ENCODE data around the gene PLA2G4F.

The PLA2G4F gene

DNA sequence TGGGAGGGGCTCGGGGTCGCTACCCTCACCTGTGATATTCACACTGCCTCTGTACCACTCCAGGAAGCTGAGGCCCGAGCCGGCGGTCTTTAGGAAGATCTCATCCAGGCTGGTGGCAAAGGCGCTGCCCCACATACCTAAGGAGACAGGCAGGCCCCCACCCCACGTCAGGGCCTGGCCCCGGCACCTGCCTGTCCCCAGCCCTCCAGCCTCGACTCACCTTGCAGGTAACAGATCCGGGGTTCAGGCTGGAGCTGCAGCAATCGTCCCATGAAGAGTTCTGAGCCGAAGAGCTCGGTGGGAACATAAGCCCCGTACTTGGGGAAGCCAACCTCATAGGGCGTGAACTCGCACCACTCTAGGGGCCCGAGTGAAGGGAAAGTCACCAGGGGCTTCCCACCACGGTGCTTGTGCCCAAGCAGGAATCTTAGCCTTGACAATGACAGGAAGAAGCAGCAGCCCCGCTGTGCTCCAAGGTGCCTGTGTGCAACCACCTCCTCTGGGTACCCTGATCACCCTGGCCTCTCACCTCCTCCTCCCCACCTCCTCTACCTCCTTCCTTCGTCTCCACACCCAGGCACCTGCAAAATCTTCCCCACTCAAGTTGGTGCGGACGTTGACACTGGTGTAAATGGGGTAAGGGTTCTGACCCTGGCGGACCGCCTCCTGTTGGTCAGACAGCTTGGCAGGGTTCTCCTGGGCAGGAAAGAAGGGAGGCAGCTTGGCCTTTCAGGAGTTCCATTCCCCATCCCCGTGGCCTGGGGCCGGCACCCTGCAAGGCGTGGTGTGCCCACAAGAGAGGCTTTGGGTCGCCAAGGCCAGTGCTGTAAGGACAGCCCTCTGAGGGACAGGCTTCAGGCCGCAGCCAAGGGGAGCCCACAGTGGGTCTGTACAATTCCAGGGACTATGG, 10.6 kb downstream of the PLA2G4F start:
- in situ Hi-C loops (cut with MboI; ENCODE audit: low sequenced_read_pairs, unreplicated experiment), result no loop called here
- TF ChIP-seq, protein P1, sequence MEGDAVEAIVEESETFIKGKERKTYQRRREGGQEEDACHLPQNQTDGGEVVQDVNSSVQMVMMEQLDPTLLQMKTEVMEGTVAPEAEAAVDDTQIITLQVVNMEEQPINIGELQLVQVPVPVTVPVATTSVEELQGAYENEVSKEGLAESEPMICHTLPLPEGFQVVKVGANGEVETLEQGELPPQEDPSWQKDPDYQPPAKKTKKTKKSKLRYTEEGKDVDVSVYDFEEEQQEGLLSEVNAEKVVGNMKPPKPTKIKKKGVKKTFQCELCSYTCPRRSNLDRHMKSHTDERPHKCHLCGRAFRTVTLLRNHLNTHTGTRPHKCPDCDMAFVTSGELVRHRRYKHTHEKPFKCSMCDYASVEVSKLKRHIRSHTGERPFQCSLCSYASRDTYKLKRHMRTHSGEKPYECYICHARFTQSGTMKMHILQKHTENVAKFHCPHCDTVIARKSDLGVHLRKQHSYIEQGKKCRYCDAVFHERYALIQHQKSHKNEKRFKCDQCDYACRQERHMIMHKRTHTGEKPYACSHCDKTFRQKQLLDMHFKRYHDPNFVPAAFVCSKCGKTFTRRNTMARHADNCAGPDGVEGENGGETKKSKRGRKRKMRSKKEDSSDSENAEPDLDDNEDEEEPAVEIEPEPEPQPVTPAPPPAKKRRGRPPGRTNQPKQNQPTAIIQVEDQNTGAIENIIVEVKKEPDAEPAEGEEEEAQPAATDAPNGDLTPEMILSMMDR (IDR thresholded peaks at IDR 0.05; ENCODE audit: borderline replicate concordance, control extremely low read depth, extremely low read depth, insufficient read depth, missing control alignments), result no peak
- no peak for DNase-seq (ENCODE audit: low spot score)

DNA sequence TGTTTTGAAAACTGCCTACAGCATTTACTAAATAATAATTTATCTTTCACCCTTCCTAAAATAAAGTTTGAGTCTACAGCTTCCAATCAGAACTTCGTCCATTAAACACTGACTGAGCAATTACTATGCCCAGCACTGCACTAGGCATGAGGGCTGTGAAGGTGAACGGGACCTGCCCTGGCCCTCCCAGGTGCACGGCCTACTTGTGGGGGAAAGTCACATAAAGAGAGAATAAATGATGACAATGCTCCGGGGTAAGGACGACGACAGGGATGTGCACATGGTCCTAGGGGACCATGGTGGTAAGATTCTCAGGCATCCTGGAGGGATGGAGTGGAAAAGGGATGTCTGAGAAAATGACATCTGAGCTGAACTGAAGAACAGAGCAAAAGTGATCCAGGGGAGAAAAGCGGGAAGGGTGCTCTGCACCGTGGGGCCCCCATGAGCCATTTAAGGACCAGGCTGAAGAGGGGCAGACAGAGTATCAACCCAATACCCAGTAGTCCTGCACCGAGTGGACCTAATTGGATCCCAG, 11.5 kb downstream of the PLA2G4F start:
- TF ChIP-seq, protein P1 (IDR thresholded peaks at IDR 0.05; ENCODE audit: borderline replicate concordance, control extremely low read depth, extremely low read depth, insufficient read depth, missing control alignments), result no peak
- in situ Hi-C loops (cut with MboI; ENCODE audit: low sequenced_read_pairs, unreplicated experiment), result no loop called here
- DNase-seq (ENCODE audit: low spot score), result no peak

DNA sequence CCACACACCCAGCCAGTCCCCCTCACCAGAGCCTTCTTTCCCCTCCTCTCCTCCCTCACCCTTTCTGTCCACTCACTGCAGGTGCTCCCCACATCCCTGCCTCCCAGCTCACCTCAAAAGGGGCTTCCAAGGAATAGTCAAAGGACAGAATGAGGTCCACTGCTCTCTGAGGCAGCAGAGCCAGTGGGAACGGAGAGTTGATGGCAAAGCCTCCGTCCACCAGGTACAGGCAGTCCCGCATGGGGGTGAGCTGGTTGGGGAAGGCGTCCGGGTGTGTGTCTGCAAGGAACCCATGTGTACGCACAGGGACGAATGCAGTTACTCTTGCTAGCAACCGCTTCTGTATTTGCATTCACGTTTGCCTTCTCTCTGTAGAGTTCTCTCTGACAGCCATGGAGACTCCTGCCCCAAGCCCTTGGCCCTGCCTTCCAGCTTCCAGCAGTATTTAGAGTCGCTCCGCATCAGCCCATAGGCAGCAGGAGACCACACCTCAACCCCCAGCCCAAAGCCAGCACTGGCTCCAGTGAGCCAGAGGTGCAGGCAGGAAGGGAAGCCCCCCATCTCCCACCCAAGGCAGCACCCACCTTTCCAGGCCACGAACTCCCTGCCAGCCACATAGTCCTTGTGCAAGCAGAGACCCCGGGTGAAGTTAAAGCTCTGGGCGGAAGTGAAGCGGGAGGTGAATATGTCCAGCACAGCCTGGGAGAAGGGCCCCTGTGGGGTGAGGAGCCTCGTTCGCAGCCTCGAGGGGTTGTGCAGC, 12.4 kb downstream of the PLA2G4F start:
- DNase-seq (ENCODE audit: low spot score), result no peak
- in situ Hi-C loops (cut with MboI; ENCODE audit: low sequenced_read_pairs, unreplicated experiment), result no loop called here
- TF ChIP-seq, protein P1 (IDR thresholded peaks at IDR 0.05; ENCODE audit: borderline replicate concordance, control extremely low read depth, extremely low read depth, insufficient read depth, missing control alignments), result no peak

DNA sequence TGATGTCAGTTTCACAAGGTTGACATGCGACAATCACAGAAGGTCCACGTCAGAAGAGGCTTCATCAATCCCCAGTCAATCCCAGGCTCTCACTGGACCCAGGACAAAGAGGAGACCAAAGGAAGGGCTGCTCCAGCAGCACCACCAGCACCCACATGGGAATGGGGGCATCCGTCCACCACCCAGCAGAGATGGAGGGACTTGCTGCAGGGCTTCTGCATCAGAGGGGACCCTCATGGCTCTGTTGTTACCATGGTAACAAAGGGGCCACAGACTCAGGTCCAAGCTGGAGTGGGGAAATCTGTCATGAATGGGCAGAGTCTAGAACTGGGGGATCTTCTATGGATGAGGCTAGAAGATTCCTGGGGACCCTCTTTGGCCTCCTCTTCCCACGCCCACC, 13.1 kb downstream of the PLA2G4F start:
- TF ChIP-seq, protein P1 (IDR thresholded peaks at IDR 0.05; ENCODE audit: borderline replicate concordance, control extremely low read depth, extremely low read depth, insufficient read depth, missing control alignments), result no peak
- in situ Hi-C loops (cut with MboI; ENCODE audit: low sequenced_read_pairs, unreplicated experiment), result no loop called here
- DNase-seq (ENCODE audit: low spot score), result no peak

DNA sequence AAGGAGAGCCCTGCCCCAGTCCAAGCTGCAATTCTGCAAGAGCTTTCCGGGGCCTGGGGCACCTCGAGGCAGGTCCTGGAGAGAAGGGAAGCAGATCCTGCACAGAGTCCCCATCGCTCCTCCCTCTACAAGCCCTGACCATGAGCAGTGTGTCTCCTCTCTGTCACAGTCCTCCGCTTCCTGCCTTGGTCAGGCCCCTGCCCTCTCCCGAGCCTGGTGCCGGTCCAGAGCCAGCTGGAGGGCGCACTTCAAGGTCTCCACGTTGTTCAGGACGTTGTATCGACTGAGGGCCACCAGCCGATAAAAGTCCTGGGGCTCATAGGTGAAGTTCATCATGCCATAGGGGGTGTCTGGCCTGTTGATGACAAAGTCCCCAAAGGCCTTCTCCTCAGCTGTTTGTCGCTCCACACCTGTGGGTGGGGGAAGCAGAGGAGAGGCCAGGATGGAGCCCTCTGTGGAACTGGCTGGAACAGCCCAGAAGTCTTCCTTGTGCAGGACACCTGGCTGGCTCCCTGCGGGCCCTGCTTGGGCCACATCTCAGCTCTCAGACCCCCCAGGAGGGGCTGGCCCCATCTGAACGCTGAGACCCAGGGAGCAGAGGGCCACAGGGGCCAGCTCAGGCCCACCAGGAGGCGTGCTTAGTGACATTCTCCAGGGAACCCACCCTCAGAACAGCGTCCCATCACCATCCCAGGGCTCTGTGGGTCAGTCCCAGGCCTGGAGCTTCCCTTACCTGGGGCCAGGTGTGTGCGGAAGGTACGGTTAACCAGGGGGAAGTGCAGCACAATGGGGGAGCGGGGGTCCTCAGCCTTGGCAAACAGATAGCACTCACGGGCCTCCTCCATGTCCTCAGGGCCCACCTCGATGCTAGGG, 14.4 kb downstream of the PLA2G4F start:
- in situ Hi-C loops (cut with MboI; ENCODE audit: low sequenced_read_pairs, unreplicated experiment), result no loop called here
- TF ChIP-seq, protein P1 (IDR thresholded peaks at IDR 0.05; ENCODE audit: borderline replicate concordance, control extremely low read depth, extremely low read depth, insufficient read depth, missing control alignments), result no peak
- no peak for DNase-seq (ENCODE audit: low spot score)

DNA sequence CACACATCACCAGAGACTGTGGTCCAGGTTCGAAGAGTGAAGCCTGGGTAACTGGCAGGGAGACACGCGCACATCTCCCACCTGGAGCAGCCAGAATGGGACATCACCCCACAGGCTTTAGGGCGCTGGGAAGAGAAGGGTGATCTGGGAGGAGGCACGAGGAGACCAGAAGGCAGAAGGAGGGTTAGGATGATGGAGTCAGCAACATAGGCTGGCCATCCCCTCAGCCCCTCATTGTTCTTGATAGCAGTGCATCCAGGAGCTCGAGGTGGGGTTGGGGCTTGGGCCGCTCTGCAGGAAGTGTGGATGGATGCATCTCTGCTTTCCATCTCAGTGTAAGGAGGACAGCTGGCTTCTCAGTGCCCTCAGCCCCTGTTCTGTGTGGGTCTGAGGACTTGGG, 15.2 kb downstream of the PLA2G4F start:
- TF ChIP-seq, protein P1 (IDR thresholded peaks at IDR 0.05; ENCODE audit: borderline replicate concordance, control extremely low read depth, extremely low read depth, insufficient read depth, missing control alignments), result no peak
- DNase-seq (ENCODE audit: low spot score), result no peak
- in situ Hi-C loops (cut with MboI; ENCODE audit: low sequenced_read_pairs, unreplicated experiment), result no loop called here

Measured in GM13976 (cell line).